HG02885 (cell line): Measurements from ENCODE around the gene FANCC.

ENCODE experiments used
- ATAC-seq: cut with Tn5 transposase; IDR thresholded peaks from one replicate; pipeline ENCODE4 v1.9.1; 2021; ENCODE audit warnings: mild to moderate bottlenecking; ENCODE audit not compliant: unreplicated experiment, poor library complexity

The FANCC gene

GRCh38 chr9:95157481-95158151, 159.9 kb downstream of the FANCC start:
- peak; percentile 99 for ATAC-seq

DNA sequence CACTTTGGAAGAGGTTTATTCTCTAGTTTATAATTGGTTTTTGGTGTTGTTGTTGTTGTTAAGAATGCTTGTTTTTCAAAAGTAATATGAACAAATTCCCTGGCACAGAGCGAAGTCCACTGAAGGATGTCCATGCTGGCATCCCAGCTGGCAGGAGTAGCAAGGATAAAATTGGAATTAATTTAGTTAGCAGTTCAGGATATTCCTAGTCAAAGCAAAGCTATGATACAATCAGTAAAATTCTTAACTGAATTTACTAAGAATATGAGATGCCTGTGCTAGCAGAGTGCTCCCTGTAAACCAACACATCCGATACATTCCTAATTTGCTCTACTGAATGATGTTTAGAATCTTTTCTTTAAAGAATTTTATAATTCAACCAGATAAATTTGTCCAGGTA, 161.4 kb downstream of the FANCC start:
- no peak for ATAC-seq

DNA sequence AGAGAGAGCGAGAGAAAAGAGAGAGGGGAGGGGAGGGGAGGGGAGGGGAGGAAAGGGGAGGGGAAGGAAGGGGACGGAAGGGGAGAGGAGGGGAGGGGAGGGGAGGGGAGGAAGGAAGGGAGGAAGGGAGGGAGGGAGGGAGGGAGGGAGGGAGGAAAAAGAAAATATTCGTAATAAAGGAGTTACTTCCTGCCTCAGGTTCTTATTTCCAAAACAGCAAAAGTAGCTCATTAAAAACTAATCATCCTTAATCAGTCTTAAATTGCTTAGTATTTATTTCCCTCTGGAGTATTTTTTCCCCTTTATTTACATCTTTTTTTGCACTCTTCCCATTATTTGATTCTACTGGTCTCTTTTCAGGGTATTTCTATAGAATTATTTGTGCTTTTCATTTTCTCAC, 162.3 kb downstream of the FANCC start:
- no peak for ATAC-seq

DNA sequence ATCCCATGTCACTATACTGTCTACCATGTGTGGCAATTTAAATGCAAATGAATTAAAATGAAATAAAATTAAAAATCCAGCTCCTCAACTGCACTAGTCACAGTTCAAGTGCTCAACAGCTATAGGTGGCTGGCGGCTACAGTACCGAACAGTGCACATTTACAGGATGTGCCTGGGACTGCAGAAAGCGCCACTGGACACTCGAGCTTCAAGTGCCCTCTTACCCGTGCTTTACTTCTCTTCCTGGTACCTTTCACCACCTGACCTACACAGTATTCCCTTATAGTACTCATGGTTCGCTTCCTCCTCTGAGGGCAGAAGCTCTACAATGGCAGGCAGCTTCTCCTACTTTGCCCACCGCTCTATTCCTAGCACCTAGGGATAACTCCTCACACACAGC, 166.6 kb downstream of the FANCC start:
- no peak for ATAC-seq

DNA sequence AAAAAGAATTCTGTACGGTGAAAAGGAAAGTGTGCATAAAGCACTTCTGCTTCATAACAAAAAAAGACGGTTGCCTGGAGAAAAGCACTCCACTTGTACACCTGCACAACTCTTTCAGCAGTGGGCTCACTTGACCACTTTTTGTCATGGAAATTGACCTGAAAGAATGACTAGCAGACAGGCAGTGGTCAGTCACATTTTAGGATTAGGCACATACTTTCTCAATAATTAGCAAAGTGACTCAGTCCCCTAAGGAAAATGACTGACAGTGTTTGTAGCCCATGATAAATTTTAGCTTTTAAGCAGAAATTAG, 169.3 kb downstream of the FANCC start:
- no peak for ATAC-seq

- ATAC-seq: no peak
Observed at GRCh38 chr9:95147452-95148207, 169.9 kb downstream of the FANCC start.

GRCh38 chr9:95143591-95144561, 173.6 kb downstream of the FANCC start:
- no peak for ATAC-seq

GRCh38 chr9:95142728-95143127, 174.8 kb downstream of the FANCC start:
- ATAC-seq: no peak

DNA sequence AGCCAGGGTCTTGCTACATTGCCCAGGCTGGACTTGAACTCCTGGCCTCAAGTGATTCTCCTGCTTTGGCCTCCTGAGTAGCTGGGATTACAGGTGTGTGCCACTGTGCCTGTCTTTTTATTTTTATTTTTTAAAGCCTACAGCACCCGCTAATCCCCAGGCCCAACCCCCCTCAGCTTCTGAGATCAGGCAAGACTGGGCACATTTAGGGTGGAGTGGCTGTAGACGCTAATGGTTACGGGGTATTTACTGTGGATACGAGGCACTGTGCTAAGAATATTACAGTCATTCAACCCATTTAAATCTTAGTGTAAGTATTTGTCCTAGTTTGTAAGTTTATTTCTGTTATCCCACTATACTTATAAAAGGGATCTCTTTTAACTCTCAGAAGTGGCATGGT, 175.2 kb downstream of the FANCC start:
- no peak for ATAC-seq

DNA sequence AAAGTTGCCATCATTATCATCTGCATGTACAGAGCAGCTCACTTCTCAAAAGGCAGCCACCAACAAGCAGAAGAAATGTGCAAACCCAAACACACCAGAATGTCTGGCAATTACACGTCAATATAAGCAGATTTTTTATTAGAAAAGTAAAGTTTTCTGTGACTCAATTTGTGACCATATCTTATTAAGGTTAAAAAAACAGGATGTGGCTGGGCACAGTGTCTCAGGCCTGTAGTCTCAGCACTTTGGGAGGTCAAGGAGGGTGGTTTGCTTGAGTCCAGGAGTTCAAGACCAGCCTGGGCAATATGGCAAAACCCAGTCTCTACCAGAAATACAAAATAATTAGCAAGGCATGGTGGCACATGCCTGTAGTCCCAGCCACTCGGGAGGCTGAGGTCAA, 176.7 kb downstream of the FANCC start:
- ATAC-seq: no peak

- no peak for ATAC-seq
Observed at GRCh38 chr9:95139126-95139525, 178.4 kb downstream of the FANCC start.

DNA sequence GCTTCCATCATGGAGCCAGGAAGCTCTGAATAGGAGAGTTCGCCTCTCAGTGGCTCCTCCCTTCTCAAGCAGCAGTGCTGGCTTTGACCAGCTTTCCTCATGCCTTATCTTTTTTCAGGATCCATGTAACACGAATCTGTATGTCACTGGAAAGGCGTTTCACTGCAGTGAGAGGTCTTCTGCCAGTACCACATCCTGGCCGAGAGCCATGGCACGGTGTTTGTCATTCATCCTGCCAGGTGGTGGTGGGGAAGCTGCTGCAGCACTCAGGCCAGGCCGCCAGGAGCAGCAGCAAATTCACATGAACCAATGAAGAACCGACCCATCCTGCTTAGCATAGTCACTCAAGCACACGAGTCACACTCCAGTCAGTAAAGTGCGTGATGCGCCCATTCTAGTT, 179.0 kb downstream of the FANCC start:
- no peak for ATAC-seq

DNA sequence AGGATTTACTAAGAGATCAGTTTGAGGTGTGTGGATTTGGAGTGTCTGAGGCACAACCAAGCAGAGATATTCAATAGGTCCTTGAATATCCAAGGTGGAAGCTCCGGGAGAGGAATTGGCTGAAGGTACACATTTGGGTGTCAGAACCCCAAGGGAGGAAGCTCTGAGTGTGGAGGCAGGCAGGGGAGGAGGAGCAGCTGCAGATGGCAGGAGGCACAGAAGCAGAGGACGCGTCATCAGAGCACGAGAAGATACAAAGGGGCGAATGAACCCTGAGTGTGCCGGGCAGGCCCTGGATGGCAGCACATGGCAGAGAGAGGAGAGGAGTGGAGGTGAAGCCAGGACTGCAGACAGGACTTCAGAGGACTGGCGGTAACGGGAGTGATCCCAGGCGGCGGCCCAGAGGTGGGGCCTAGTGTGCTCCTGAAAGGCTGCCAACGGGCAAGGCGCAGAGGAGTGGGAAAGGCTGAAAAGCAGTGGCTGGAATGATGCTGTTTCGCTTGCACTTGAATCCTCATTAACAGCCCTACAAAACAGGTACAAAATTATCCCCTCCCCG, 179.8 kb downstream of the FANCC start:
- no peak for ATAC-seq

GRCh38 chr9:95135756-95136155, 181.8 kb downstream of the FANCC start:
- ATAC-seq: no peak

DNA sequence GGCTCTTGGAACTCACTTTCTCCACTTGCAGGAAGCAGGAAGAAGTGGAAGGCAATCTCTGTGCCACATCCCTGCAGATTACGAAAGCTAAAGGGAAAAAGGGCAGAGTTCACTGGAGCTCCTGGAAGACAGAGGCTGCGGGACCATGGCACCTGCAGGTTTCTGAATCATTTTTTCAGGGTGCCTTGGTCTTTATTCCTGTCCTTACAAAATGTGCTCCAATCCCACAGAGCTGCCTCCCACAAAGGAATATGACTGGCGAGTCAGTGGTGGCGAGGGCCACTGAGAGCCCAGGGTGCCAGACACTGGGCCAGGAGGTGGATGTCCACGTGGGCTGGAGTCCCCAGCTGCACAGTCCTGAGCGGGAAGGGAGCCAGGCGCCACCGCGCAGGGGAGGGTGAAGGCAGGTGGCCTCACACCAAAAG, 183.0 kb downstream of the FANCC start:
- no peak for ATAC-seq

DNA sequence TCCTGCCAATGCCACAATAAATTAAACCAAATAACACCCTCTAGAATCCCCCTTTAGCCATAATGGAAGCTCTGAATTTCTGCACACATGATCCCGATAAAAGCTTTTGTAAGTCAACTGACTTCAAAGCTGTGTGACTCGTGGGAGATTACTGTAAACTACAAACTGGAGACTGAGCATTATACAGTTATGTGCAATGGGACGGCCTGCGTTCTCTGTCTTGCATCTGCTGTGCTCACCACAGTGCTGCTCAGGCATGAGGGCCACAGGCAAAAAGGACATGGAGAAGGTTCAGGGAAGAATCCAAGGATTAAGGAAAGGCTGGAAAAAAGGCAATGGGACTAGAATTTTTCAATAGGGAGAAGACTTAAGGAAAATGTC, 184.2 kb downstream of the FANCC start:
- ATAC-seq: no peak

- ATAC-seq: no peak
Observed at GRCh38 chr9:95132366-95133324, 184.9 kb downstream of the FANCC start.

DNA sequence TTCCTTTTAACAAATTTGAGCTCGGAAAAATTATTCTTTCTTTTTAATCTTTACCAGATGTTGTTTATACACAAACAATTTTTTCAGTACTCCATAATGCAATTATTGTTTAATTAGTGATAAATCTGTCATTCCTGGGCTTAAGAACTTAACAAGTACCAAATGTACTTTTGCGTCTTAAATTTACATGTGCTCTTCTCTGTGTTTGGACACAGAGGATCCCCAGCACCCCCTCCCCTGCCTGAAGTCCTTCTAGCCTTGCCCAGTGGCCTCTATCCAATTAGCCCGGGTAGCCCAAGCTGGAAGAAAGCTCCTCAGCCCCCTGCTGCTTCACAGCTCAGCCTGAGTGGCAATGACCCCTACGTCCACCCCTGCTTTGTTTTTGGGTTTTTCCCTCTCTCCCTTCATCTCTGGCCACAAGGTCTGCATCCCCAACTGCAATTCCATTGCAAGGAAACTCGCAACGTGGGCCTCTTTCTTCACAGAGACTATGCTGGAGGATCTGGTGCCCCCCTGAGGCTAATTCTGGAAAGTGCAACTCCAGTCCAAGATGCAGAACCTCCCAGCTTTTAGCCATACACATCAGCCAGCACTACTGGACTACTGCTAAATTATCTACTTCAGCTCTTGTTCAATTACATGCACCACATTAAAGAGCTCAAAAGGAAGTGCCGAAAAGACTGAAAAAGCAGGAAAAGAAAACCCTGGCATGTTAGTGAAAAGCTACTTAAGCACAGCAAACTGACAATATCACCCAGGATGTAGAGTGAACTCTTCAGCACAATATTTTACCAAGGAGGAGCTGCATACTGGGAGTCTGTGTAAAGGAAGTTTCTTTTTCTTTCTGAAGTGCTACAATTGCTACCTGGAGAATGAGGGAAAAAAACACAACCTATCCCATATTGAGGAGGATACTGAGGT, 186.2 kb downstream of the FANCC start:
- no peak for ATAC-seq

DNA sequence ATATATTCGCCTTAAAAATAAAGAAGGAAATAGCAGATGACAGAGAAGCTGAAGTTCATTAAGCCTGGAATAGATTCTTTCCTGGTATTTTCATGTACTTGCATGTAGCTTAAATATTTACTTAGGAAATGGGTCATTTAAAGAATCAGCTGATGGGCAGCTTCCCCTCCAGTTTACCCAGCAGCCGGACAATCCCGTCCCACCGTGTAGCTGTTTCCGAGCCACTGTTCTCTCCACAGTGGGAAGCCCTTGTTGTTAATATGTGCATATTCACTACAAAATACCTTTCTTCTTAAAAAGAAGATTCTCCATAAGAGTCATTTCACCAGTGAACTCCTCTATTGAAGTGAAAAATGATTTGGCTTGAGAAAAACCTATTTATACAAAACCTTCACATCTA, 187.0 kb downstream of the FANCC start:
- ATAC-seq: no peak
